GM12873 (cell line): ENCODE results near the gene OR51V1.

Experiments used
- CTCF ChIP-seq: IDR thresholded peaks from 2 replicates; pipeline ENCODE4 v1.5.1; 2012; ENCODE audit warnings: low read depth, mild to moderate bottlenecking, moderate library complexity, low read length, control low read depth; ENCODE audit not compliant: insufficient read depth; ENCODE audit errors: missing control alignments

The OR51V1 gene

GRCh38 chr11:5154657-5155056, 45.8 kb downstream of the OR51V1 start, which contains the start of gene OR52A1:
OR52A1 (minus strand) TSS chr11:5154757; CDS start chr11:5152369, 2,388 bp downstream.
- no peak for TF ChIP-seq CTCF

- no peak for TF ChIP-seq CTCF
These were observed 46.7 kb downstream of the OR51V1 start for GRCh38 chr11:5153574-5154431.

- TF ChIP-seq CTCF: no peak
These were observed 48.7 kb downstream of the OR51V1 start for GRCh38 chr11:5151713-5152153.
